HG03196 (cell line): ENCODE data around the gene GPATCH8.

Experiments
- ATAC-seq: cut with Tn5 transposase; IDR thresholded peaks from one replicate; pipeline ENCODE4 v1.9.1; 2021; ENCODE audit not compliant: unreplicated experiment

GPATCH8 gene

GRCh38 chr17:44464037-44464436, 39.2 kb downstream of the GPATCH8 start:
- no peak for ATAC-seq

DNA sequence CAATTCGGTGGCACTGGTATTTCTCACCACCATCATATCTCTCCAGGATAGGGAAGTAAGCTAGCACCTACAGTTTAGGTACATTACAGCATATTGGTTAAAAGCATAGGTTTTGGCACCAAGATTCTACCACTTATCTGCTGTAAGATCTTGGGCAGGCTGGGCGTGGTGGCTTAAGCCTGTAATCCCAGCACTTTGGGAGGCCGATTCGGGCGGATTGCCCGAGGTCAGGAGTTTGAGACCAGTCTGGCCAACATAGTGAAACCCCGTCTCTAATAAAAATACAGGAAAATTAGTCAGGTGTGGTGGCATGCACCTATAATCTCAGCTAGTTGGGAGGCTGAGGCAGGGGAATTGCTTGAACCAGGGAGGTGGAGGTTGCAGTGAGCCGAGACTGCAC, 51.4 kb downstream of the GPATCH8 start:
- no peak for ATAC-seq

DNA sequence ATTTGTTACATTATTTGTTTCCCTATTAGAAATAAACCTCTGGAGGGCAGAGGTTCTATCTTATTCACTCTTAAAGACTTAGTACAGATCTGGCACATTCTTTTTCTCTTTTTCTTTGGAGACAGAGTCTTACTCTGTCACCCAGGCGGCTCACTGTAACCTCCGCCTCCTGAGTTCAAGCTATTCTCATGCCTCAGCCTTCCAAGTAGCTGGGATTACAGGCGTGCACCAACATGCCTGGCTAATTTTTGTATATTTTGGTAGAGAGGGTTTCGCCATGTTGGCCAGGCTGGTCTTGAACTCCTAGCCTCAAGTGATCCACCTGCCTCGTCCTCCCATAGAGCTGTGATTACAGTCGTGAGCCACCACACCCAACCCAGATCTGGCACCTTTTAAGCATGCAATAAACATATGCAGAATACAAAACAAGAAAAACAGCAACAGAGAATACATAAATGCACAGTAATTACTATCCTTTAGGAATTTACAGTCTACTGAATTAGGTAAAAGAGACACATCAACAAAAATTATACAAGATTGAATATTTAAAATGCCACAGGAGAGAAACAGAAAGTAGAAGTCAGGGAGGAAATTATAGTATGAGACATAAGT, 52.1 kb downstream of the GPATCH8 start:
- no peak for ATAC-seq

- ATAC-seq, result no peak
Observed at GRCh38 chr17:44448412-44448811, 54.8 kb downstream of the GPATCH8 start.

DNA sequence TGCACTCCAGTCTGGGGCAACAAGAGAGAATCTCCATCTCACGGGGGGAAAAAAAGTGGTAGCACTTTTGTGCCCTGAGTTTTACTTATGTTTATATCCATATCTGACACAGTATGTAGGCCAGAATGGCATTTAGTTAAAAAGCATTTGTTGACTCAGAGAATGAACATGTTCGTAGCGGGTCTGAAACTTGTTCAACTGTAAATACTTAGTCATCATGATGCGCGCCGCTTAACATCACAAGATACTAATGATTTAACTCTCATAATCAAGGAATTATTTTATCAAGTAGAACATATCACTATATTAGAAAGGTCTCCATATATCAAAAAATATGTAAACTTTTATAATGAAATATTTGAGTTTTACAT, 58.5 kb downstream of the GPATCH8 start:
- no peak for ATAC-seq

DNA sequence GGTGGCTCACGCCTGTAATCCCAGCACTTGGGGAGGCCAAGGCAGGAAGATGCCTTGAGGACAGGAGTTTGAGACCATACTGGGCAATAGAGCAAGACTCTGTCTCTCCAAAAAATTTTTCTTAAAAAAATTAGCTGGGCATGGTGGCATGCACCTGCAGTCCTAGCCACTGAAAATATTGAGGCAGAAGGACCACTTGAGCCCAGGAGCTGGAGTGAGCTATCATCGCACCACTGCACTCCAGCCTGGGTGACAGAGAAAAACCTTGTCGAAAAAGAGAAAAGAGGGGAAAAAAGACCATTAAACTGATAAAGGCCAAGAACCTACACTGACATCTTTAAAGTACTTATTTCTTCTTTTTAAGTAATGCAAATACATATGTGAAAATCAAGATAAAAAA, 60.4 kb downstream of the GPATCH8 start:
- ATAC-seq, result no peak

- ATAC-seq, result no peak
Observed at GRCh38 chr17:44439168-44439567, 64.0 kb downstream of the GPATCH8 start.

- no peak for ATAC-seq
Observed at GRCh38 chr17:44438636-44439035, 64.6 kb downstream of the GPATCH8 start.

DNA sequence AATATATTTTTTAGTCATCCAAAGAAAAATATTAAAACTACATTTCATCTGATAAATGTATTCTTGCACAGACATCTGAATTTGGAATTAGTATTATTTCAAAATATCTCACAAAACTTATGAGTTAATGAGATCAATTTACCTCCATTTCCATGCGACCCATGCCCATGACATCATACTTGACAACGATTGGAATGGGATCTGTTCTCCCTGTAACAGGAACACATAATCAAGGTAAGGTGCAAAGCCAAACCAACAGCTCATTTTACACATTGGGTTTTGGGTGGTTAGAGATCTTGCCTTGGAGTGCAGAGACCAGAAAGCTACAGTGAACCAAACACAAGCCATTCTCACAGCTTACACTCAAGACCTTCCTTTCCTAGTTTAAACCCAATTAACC, 66.9 kb downstream of the GPATCH8 start:
- ATAC-seq, result no peak

DNA sequence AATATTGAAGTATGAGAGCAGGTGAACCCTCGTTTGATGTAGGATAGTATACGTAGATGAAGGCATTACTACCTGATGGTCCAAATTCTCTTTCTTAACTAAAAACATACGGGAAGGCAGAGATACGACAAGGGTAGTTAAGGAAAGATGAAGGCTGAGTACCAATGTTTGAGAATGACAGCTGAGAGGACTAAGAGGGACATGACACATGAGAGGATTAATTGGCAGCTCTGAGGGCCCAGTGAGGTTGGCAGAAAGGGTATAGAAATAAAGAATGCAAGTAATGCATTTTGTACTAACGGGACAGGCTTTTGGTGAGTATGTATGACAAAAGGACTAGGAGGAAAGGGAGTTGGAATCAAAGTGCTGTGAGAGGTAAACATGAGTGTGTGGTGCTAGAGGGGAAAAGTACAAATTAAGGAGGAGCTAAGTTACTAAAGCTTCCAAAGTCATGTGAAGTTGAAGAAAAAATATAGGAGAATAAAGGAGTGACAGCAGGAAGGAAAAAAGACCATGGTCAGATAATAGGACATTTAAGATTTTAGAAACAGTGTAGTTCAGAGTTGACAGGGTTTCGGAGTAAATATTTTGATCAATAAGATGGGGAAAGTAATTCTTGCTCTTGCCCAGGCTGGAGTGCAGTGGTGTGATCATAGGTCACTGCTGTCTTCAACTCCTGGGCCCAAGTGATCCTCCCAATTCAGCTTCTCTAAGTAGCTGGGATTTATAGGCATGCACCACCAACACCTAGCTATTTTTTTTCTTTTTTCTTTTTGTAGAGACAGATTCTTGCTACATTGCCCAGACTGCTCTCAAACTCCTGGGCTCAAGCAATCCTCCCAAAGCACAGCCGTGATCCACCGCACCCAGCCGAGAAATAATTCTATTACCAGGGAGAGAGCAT, 70.7 kb downstream of the GPATCH8 start:
- no peak for ATAC-seq

- no peak for ATAC-seq
Observed at GRCh38 chr17:44424828-44425461, 78.3 kb downstream of the GPATCH8 start.

DNA sequence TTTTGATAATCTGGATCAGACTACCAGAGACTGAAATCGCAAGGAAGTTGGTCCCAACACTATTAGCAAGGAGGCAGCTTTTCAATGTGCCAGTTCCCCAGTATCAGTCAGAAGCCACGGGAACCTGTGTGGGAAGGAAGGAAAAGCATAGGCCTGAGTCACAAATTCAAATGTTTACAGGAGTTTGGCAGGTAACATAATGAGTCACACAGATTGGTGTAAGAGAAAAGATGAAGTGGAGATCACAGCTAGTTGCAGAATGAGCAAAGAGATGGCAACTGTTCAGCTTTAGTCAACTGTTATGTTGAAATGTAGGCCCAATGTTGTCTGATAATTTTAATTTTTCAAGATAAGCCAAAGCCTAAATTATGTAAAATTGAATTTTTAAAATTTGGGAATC, 85.7 kb downstream of the GPATCH8 start:
- no peak for ATAC-seq

DNA sequence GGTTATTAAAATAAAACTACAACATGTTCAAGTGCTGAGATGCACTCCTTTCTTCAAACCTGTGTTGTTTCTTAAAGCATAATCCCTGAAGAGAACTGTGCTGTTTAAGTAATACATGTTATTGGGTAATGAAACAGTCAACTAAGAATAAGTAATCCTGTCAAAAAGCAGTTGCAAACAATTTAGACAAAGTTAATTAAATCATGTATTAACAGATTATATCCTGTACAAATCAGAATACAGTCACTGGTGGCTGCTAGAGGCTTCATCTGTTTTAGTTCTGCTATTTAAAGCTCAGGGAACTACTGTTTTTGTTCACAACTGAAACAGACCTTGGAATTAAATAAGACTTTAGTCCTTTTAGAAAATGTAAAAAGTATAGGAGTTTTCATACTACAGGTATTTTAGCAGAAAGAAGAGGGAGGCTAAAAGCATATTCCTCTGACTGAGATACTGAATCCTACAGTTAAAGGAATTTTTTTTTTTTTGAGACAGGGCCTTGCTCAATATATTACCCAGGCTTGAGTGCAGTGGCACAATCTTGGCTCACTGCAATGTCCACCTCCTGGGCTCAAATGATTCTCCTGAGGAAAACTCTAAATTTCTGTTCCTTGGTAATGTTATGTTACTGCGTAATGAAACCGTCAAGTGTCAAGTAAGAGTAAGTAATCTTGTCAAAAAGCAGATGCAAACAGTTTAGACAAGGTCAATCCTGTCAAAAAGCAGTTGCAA, 86.5 kb downstream of the GPATCH8 start:
- no peak for ATAC-seq

DNA sequence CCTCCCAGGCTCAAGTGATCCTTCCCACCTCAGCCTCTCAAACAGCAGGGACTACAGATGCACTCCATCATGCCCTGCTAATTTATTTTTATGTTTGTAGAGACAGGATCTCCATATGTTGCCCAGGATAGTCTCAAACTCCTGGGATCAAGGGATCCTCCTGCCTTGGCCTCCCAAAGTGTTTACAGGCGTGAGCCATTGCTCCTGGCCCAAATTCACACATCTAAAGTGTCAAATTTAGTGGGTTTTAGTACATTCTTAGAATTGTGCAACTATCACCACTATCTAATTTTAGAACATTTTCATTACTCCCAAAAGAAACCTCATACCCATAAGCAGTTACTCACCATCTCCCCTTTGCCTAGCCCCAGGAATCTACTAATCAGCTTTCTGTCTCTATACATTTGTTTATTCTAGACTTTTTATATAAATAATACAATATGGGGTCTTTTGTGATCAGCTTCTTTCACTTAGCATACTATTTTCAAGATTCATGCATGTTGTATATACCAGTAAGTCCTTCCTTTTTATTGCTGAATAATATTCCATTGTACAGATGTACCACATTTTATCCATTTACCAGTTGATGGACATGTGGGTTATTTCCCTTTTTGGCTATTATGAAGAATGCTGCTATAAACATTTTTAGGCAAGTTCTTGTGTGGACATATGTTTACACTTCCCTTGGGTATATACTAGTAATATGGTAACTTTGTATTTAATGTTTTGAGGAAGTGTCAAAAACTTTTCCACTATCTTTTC, 88.6 kb downstream of the GPATCH8 start:
- no peak for ATAC-seq

DNA sequence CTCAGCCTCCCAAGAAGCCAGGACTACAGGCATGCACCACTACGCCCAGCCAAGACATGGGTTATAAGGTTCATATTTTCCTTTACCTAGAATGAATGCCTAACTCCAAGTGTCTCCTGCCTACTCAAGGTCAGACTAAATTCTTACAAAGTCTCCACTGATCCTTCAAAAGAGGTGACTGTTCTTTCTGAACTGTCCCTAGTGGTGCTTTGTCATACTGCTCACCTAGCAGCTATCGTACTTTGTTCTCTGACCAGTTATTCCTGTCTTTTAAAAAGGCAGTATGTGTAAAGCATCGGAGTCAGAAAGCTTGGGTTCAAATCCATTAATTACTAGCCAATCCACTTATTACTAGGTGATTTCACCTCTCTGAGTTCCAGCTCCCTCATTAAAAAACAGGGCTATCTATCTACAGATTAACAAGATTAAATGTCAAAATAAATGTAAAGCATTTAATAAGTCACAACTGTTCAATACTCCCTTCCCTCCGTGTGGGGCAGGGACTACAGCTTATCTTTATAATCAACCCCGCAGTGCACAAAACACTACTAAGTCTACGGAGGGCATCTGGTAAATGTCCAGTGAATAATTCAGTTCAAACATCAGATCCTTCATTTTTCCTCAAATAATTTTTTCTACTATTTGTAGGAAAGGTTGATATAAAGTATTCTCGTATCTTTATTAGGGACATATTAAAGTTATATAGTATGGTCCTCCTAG, 93.7 kb downstream of the GPATCH8 start:
- no peak for ATAC-seq

DNA sequence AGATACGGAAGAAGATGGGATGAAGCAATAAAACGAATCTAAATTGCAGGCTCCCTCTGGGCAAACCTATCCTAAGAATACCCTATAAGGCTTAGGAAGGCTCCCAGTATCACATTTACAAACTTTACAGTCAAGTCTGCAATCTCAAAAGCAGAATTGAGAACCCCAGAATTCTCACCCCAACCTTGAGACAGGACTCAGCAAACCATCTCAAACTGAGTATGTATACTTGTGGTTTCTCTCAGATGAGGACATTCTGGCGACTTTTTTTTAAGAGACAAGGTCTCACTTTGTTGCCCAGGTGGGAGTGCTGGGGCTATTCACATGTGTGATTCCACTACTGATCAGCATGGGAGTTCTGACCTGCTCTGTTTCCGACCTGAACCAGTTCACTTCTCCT, 94.4 kb downstream of the GPATCH8 start:
- ATAC-seq, result no peak

GRCh38 chr17:44402564-44403172, 100.5 kb downstream of the GPATCH8 start:
- no peak for ATAC-seq

DNA sequence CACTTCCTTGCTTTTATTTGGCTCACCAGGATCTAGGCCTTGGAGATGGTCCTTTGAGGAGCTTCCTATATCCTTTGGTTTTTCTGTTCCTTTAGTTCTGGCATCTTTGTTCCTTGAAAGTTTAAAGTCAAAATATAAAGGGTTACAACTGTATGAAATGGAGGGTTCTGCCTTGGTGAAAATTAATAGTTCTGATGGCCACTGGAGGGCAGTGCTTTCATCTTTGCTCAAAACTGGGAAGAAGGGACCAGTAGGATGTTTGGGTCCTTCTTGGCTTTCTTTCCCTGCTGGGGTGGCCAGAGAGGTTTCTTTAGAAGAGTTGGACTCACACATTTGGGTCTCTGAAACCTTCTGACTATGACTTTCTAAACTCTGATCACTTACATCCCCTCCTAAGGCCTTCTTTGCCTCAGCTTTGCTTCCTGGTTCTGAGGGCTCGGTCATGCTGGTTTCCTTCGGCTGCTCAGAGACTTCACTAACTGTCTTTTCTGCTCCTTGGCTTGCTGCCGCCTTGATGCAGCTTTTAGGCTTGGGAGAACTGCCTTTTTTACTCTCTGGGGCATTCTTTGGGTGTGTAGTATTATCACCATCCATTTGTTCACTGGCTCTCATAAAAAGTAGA, 102.9 kb downstream of the GPATCH8 start:
- ATAC-seq, result no peak
